Measurements from ENCODE around the gene AFF4.
"Not testable (repeated sequence)": the region's sequence is repeated elsewhere in the genome, so short reads cannot be mapped to it uniquely, and the experiment has no call there.

Gene AFF4

GRCh38 chr5:132963171-132964104, at the start of gene AFF4:
Gene AFF4 (minus strand): TSS chr5:132963634. CDS start chr5:132937189, 26,445 bp downstream.
- no peak for FAIRE-seq

GRCh38 chr5:133008455-133008854, 45.0 kb upstream of the AFF4 start:
- not testable (repeated sequence) for FAIRE-seq

DNA sequence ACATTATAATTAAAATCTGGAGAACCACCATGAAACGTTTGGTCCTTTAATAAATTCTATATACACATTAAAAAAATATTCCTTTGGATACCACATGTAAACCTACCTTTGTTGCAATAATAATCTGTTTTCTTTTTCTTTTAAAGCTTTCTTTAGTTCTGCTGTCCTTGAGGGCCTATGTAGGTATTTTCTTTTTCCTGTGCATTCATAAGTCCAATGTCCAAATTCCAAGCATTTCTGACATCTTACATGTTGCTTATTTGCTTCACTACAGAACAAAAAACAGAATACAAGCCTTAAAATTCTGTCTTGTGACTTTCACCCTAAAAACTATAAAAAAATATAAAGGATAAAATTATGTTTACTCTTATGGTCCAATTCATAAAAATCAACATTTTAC, 43.2 kb upstream of the AFF4 start:
- FAIRE-seq: no peak

GRCh38 chr5:132999246-132999645, 35.8 kb upstream of the AFF4 start:
- no peak for FAIRE-seq

GRCh38 chr5:132998556-132998955, 35.1 kb upstream of the AFF4 start:
- FAIRE-seq: no peak

DNA sequence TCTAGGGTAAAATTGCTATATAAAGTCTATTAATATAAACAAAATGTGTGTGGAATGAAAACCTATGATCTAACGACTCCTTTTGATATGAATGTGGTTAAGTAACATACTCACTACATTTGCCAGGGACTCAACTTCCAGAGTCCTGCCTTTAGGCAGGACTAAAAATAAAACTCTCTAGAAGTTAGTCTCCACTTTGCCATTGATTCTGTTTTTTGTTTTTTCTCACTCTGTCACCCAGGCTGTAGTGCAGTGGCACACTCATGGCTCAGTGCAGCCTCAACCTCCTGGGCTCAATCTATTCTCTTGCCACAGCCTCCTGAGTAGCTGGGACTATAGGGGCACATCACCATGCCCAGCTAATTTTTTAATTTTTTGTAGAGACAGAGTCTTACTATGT, 32.9 kb upstream of the AFF4 start:
- FAIRE-seq: no peak

DNA sequence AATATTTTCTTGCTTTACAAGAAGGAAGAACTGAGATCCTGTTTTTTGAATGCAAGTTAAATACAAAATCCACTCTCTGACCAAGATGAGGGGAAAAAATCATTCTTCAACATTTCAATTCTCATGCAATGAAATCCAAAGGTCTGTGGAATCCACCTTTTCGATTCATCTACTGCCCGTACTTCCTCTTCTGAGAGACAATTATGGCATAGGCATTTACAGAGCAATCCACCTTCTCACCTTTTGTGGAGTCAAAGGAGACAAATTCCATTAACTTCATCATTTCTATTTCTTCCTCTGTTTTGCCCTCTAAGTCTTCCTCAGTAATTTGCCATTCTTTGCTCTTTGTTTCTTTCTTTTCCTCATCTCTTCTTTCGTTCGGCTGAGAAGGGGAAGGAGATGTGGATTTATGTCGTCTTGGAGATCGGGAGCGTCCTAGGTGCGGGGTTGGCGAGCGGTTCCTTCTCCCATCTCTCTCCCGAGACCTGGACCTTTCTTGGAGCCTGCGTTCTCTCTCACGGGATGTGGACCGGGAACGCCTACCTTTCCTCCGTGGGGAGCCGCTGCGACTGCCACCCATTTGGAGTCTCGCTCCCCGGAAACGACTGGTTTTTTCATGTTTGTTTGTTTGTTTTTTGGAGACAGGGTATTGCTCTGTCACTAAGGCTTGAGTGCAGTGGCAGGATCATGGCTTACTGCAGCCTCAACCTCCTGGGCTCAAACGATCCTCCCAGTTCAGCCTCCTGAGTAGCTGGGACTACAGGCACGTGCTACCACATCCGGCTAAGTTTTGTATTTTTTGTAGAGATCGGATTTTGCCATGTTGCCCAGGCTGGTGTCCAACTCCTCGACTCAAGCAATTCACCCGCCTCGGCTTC, 24.3 kb upstream of the AFF4 start:
- no peak for FAIRE-seq

DNA sequence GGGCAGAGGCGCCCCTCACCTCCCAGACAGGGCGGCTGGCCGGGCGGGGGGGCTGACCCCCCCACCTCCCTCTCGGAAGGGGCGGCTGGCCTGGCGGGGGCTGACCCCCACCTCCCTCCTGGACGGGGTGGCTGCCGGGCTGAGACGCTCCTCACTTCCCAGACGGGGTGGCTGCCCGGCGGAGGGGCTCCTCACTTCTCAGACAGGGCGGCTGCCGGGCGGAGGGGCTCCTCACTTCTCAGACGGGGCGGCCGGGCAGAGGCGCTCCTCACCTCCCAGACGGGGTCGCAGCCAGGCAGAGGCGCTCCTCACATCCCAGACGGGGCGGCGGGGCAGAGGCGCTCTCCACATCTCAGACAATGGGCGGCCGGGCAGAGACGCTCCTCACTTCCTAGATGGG, 19.5 kb upstream of the AFF4 start:
- not testable (repeated sequence) for FAIRE-seq

DNA sequence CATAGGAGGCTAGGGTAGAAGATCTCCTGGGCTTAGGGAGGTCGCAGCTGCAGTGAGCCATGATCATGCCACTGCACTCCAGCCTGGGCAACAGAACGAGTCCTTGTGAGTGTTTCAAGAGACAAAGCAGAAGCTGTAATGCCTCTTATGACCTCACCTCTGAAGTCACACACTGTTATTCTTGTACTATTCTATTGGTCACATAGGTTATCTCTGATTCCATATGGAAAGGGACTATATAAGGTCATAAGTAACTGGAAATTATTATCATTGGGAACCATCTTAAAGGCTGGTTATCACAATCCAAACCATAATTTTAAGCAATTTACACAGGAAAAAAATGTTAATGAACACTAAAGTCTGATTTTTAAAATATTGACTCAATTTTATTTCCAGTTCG, 17.9 kb upstream of the AFF4 start:
- no peak for FAIRE-seq

GRCh38 chr5:132979976-132980375, 16.5 kb upstream of the AFF4 start:
- FAIRE-seq: no peak

- no peak for FAIRE-seq
These were observed 16.0 kb upstream of the AFF4 start for GRCh38 chr5:132979367-132979940.

- no peak for FAIRE-seq
These were observed 13.4 kb upstream of the AFF4 start for GRCh38 chr5:132976852-132977251.

GRCh38 chr5:132972436-132972828, 9.0 kb upstream of the AFF4 start:
- not testable (repeated sequence) for FAIRE-seq

GRCh38 chr5:132971483-132972435, 8.3 kb upstream of the AFF4 start:
- FAIRE-seq: no peak

DNA sequence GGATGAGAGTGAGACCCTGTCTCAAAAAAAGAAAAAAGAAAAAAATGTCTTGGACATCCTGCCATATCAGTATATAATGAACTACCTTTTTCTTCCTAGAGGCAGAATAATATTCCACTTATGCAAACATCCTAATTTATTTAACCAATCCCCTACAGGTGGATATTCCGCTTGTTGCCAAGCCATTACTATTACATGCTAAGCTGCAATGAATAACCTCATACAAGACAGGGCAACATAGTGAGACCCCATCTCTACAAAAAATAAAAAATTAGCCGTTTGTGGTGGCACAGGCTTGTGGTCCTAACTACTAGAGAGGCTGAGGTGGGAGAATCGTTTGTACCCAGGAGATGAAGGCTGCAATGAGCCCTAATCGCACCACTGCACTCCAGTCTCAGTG, 1.7 kb upstream of the AFF4 start:
- FAIRE-seq: no peak

DNA sequence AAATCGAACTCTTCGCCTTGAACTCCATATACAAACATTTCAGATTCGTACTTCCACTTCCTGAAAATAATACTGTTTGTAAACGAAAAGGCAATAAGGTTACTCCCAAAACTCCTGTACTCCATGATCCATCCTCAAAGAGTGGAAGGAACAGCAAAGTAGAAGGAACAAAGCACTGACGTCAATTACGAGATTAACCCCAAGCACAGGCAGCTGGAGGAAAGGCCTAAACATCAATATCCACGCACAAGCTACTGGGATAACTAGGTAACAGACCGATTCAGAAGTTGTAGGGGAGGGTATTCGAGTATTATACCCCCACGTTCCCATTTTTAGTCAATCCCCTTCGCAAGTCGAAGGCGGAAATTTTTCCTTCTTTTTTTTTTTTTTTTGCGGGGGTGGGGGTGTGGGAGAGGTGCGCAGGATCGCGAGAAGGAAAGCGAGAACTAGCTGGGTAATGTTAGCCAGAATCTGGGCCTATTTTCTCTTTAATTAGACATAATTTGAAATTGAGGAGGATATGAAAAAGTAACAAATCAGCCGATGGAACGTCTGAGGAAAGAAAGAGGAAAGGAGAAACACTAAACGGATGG, 909 bp downstream of the AFF4 start:
- no peak for FAIRE-seq

- no peak for FAIRE-seq
These were observed 1.5 kb downstream of the AFF4 start for GRCh38 chr5:132961887-132962286.

GRCh38 chr5:132961123-132961815, 2.2 kb downstream of the AFF4 start:
- not testable (repeated sequence) for FAIRE-seq

- FAIRE-seq: not testable (repeated sequence)
These were observed 7.2 kb downstream of the AFF4 start for GRCh38 chr5:132956166-132956799.

DNA sequence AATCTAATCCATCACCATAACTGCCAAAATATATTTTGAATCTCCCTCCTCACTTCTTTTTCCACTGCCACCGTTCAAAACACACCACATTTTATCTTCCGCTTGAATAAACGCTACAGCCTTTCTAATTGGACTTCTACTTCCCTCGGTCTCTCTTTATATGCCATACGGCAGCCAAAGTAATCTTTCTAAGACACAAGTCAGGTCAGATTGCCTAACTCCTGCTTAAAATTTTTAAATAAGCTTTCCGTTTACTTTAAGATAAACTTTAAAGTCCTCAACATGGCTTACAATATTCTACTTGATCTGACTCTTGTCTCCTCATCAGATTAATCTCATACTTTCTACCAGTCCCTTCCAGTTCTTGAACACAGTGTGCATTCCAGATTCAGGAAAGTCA, 9.7 kb downstream of the AFF4 start:
- no peak for FAIRE-seq

GRCh38 chr5:132952829-132953228, 10.6 kb downstream of the AFF4 start:
- no peak for FAIRE-seq
